Kidney epithelial cell (primary cell): ENCODE results near the gene SRSF3. TPM values are rescaled to one million over a fixed set of nuclear protein-coding genes. Genes with fewer than 3 reads are reported as not detected.
"Not testable (repeated sequence)": the region's sequence is repeated elsewhere in the genome, so short reads cannot be mapped to it uniquely, and the experiment has no call there.

ENCODE experiments used
- DNase-seq: peaks from one replicate; pipeline ENCODE4 v3.0.0-alpha.2; 2010; ENCODE audit warnings: low read depth
- H3K27me3 ChIP-seq: 2 replicates; pipeline ENCODE4 v1.6.0; 2011; ENCODE audit warnings: low read length; ENCODE audit not compliant: control insufficient read depth, insufficient read depth
- H3K36me3 ChIP-seq: 2 replicates; pipeline ENCODE4 v1.5.1; 2011; ENCODE audit warnings: low read length; ENCODE audit not compliant: control insufficient read depth, insufficient read depth
- H3K4me3 ChIP-seq: 2 replicates; pipeline ENCODE4 v1.5.1; 2011; ENCODE audit warnings: low read depth, mild to moderate bottlenecking, control low read depth, low read length
- CTCF ChIP-seq: IDR thresholded peaks from 2 replicates; pipeline ENCODE4 v1.5.1; 2011; ENCODE audit warnings: mild to moderate bottlenecking, moderate library complexity, low read length, control low read depth, inconsistent platforms; ENCODE audit not compliant: insufficient read depth, poor library complexity, severe bottlenecking
- total RNA-seq: library from RNA; depleted of rRNA; stranded (reverse); fragments of >200 nt; gene quantifications from 2 replicates; pipeline ENCODE4 v1.2.3, GENCODE V29; 2015

Gene SRSF3
- total RNA-seq, 1 donor from 2014 or later = 177 TPM

GRCh38 chr6:36604090-36605060, 10.2 kb downstream of the SRSF3 start:
- H3K36me3 ChIP-seq = peaks cover 2% of the 10 kb centered on the region
- no peak for TF ChIP-seq CTCF
- H3K27me3 ChIP-seq = no peaks in the 10 kb centered on the region
- no peak overlapping the region for H3K4me3 ChIP-seq
- no peak for DNase-seq

GRCh38 chr6:36605143-36605542, 11.0 kb downstream of the SRSF3 start:
- no peaks in the 10 kb centered on the region for H3K27me3 ChIP-seq
- no peak for TF ChIP-seq CTCF
- no peak for DNase-seq
- H3K36me3 ChIP-seq = peaks cover 2% of the 10 kb centered on the region
- no peak overlapping the region for H3K4me3 ChIP-seq

GRCh38 chr6:36605560-36606391, 11.6 kb downstream of the SRSF3 start:
- Histone ChIP-seq H3K4me3 (no peak overlapping the region), H3K36me3 (peaks cover 3% of the 10 kb centered on the region), H3K27me3 (no peaks in the 10 kb centered on the region)
- TF ChIP-seq CTCF = no peak
- no peak for DNase-seq

- not testable (repeated sequence) for H3K36me3 ChIP-seq, H3K4me3 ChIP-seq, DNase-seq, H3K27me3 ChIP-seq
Observed at GRCh38 chr6:36607305-36607682, 13.1 kb downstream of the SRSF3 start.

GRCh38 chr6:36607683-36608386, 13.7 kb downstream of the SRSF3 start:
- DNase-seq = no peak
- no peak for TF ChIP-seq CTCF
- Histone ChIP-seq H3K36me3 (peaks cover 3% of the 10 kb centered on the region), H3K4me3 (no peak overlapping the region), H3K27me3 (no peaks in the 10 kb centered on the region)
